HG03520 (cell line): Measurements from ENCODE around the gene SLC6A7.

ENCODE experiments used
- ATAC-seq: cut with Tn5 transposase; IDR thresholded peaks from one replicate; pipeline ENCODE4 v1.9.1; 2021; ENCODE audit warnings: mild to moderate bottlenecking, moderate library complexity; ENCODE audit not compliant: unreplicated experiment

SLC6A7 gene

DNA sequence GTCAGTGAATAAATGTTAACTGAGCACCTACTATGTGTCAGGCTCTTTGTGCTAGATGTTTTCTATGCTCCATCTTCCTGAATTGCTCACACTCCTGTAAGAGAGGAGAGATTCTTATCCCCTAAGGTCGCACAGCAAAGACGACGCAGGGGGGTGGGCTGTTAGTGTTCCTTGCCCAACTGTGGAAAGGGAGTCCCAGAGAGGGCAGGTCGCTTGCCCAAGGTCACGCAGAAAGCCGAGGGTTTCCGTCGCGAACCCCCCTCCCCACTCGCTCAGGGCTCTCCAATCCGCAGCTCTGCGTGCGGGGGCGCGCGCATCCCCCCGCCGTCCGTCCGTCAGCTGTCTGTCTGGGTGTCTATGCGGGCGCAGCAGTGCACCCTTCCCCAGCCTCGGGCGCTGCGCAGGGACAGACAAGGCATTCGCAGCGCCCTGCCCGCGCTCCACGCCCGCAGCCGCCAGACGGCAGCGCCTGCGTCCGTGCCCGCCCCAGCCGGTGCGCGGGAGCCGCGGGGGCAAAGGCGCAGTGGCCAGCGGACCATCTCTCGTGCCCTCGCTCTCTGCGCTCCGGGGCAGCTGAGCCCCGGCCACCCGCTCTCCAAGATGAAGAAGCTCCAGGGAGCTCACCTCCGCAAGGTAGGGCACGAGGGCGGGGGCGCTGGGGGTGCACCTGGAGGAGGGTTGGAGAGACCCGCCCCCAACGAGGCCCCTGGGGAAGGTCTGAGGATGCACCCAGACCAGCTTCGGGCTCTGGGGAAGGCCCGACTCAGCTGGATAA is at the start of gene SLC6A7:
TSS of gene SLC6A7 (plus strand) at position 335 of the 775 bp plus-strand sequence. CDS start at position 601, 266 bp downstream.
- no peak for ATAC-seq

DNA sequence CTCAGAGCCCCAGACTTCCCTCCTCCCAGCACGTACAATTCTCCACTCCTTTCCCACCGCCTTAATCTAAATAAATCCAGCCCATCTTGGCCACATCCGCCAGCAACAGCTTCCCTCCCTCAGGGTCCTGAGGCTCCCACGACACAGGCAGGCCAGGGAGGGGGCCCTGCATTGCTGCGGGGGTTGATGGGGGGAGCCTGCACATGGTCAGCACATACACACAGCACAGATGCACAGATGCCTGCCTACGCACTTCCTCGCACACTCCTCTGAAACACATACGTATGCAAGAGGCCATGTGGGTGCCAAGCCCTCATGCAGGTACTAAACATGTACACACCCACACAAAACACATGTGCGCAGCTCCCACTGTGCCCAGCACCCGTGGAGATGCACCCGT is 49.0 kb upstream of the SLC6A7 start:
- no peak for ATAC-seq

DNA sequence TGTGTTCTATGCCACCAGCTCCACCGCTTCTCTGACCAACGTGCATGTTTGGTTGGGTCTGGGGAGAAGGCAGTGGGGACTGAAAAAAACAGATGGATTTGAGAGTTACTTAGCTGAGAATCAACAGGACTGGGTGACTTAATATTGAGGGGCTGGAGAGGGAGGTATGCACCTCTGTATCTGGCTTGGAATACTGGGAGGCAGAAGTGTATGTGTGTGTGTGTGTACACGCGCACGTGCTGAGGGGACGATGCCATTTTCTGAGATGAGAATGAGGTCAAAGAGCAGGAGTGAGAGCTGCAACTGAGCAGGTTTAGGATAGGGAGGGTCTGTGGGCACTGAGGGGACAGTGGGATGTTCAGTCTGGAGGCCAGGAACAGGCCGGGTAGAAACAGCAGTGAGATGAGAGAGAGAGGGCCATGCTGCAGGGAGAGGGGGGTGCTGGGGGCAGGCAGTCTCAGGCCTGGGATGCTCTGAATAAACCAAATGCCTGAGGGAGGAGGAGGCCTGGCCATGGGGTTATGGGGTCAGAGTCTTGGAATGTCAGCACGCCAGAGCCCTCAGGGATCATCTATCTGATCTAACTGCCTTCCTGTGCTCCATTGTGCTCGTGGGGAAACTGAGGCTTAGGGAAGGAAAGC is 48.2 kb upstream of the SLC6A7 start:
- no peak for ATAC-seq

DNA sequence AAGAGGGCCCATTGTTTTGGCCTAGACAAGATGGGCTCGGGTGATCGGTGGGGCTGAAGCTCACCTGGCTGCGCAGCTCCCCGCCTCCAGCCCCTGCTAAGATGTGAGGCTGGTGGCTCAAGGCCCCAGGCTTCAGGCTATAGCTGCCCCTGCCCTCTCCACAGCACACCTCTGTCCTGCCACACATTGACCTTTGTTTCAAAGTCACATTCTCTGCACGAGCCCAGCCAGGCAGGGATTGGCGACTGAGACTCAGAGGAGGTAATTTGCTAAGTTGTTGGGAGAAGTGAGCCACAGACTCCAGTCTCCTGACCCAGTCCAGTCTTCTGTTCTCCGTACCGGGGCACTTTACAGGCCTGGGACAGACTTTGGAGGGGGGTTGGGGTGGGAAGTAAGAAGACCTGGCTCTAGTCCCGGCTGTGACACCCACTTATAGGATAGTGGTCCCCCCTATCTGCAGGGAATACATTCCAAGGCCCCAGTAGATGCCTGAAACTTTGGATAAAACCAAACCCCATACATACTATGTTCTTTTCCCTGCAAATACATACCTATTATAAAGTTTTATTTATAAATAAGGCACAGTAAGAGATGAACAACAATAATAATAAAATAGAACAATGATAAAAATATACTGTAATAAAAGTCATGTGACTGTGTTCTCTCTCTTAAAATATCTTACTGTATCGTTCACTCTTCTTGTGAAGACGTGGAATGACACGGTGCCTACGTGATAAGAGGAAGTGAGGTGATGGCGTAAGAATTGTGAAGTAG is 47.5 kb upstream of the SLC6A7 start:
- no peak for ATAC-seq

DNA sequence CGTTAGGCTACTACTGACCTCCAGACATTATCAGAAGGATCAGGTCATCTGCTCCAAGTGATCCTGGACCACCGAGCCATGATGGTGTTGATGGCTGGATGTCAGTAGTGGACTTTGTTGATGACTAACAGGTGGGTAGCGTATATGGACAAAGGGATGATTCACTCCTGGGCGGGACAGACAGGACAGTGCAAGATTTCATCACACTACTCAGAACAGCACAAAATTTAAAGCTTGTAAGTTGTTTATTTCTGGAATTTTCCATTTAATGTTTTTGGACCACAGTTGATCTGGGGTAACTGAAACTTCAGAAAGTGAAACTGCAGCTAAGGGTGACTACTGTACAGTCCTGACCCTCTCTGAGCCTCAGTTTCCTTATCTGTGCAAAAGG is 46.9 kb upstream of the SLC6A7 start:
- no peak for ATAC-seq

DNA sequence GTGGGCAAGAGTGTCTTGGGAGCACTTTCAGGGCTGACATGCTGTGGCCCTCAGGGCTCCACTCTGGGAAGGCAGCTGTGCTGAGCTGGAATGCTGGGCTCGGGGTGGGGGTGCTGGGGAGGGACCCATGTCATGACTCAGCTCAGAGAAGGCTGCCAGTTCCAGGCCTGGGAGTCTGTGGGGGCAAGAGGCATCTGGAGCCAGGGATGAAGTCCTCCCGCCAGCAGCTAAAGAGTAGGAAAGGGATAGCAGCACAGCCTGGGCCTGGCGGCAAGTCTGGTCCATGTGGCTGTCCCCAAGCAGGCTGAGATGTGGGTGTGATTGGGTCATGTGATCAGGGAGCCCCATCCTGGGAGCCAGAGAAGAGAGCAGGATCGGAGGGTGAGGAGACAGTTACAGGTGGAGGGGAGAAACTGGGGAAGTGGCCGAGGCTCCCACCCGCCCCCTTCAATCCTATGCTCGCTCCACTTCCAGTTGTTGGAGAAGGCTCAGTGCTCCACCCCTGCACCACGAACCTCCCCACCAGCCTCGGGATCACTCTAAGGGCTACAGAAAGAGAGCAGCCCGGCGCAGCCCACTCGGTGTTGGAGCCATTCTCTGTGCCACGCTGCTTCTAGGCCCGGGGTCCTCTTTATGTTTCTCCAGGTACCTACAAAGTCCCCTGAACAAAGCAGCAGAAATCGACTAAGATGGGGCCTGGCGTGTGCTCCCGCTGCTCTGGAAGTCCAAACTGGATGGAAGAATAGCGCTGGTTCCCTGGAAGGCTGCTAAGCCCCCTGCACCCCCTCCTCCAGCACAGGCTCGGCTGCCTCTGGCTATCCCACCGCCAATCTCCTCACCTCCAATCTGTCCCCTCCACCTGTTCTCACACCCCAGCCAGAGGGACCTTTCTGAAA is 46.3 kb upstream of the SLC6A7 start:
- no peak for ATAC-seq

DNA sequence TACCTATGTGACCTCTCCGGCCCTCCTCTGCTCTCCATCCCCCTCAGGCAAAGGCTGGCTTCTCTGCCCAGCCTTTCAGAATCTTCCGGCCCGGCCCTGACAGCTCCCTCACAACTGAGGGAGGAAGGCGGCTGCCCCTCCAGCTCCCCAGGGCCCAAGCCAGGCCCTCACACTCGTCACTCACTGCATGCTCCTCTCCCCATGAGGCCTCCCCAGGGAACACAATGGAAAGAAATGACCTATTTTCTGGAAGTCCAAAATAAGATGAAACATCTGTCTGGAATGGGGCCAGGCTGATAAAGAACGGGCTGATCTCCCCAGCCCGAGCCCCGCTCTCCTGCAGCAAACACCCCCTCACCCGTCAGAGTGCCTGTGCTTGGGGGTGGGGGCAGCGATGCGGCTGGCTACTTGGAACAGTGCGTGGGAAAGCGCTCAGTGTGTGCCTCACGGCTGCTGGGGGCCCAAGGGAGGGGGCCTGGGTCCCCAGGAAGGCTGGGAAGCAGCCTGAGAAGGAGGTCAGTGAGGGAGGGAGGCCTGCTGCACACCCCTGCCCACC is 45.5 kb upstream of the SLC6A7 start:
- no peak for ATAC-seq

DNA sequence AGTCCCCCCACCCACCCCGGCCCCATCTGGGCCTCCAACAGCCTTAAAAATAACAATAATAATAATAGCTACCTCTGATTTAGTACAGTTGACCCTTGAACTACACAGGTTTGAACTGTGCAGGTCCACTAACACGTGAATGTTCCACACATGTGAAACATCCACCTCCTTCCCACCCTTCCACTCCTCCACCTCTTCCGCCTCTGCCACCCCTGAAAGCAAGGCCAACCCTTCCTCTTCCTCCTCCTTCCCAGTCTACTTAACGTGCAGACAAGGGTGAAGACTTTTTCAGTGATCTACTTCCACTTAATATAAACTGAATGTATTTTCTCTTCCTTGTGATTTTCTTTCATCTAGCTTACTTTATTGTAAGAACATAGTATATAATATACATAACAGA is 45.0 kb upstream of the SLC6A7 start:
- ATAC-seq: no peak

DNA sequence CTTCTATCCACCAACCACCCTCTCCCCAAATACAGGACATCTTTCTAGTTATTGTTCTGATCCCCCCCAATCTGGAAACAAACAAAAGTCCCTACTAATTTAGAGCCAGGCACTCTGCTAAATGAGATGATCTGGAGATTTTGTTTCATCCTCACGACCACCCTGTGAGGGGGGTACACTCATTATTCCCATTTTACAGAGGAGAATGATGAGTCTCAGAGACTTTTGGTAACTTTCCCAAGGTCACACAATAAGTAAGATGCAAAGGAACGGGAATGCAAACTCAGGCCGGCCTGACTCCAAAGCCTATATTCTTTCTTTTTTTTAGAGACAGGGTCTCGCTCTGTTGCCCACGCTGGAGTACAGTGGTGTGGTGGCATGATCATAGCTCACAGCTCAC is 43.6 kb upstream of the SLC6A7 start:
- ATAC-seq: no peak

DNA sequence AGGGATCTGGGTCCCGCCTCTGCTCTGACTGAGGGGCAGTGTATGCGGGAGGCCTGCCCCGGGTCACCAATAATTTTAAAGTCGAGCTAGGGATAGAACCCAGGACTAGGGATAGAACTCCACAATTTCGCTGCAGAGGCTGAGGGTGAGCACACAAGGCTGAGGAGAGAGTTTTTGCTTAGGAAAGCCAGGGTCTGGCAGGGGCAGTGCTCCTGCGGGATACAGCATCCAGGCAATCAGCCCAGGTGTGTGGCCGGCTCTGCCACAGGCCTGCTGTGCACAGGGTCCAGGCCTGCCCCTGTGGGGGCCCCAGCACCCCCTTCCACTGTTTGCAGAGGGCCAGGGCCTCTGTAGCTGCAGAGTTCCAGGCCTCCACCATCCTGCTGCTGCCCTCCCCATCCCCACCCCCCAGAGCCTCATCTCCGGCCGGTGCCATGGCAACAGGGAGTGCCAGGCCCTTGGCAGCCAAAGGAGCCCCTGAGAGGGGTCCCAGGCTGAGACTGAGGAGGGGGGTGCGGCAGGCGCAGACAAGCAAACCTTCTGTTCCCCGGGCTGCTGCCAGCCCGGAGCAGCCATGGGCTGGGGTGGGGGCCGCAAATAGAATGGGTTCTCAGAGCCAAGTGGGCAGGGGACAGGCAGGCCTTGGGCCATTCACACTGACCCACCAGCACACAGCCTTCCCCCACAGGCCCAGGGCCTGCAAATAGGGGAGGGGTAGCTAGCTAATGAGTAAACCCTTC is 42.8 kb upstream of the SLC6A7 start:
- ATAC-seq: no peak

DNA sequence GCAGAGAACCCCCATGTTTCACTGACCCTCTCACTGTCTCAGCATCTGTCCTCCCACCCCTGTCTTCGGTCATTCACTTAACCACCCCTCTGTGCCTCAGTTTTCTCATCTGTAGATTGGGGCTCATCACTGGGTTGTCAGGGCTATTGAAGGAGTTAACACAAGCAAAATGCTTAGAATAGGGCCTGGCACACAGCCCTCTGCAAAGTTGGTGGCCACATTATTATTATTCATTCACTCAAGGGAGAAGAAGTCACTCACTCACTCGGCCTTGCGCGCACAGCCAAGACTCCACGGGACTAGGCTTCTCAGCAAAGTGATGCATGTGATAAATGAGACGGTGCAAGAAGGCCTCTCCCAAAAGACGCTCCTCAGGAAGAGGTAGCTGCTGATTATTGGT is 42.2 kb upstream of the SLC6A7 start:
- no peak for ATAC-seq

DNA sequence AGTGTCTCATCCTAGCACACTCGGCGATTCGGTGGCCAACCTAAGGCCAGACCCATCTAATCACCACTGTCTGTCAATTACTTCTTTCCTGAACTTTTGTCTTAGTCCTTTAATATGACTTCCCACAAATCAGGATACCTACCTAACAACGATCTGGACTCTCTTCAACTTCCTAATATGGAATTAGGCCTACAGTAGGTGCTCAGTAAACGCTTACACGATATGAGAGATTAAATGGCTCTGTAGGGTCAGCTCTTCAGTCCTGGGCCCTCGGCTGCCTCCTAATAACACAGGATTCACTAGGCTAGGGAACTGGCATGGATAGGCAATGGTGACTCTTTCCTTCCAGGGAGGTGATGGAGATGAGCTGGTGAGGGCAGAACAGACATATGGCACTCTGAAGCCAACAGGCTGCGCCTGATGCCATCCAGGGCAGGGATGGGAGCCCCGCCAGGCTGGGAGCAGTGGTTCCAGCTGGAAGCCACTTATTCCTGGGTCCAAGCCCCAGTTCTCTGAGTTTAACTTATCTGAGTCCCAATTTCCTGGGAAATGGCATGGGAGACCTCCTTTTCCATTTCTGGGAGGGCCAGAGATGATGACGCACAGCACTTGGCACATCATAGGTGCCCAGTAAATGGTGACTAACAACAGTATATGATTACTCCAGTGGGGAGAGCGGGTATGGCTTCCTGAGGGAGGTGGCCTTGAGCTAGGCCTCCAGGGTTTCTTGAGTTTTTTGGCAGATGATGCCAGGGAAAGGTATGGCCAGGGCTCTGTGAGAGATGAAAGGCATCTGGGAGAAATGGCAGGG is 41.5 kb upstream of the SLC6A7 start:
- ATAC-seq: no peak

DNA sequence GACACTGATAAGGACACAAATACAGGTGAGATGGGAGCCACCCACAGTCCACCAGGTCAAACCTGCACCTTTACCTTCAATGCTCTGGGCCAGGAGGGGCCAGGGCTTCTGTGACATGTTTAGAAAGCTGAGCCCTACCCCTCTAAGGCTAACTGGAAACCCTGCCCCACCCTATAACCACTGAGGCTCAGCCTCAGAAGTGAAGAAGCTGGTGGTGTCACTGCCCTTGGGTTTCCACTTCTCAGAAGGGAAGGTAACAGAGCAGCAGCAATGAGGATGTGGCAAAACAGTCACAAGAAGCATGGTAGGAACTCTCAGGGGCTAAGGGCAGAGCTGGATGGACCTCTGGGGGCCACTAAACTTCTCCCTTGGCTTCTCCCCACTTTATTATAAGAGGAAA is 40.2 kb upstream of the SLC6A7 start:
- ATAC-seq: no peak

DNA sequence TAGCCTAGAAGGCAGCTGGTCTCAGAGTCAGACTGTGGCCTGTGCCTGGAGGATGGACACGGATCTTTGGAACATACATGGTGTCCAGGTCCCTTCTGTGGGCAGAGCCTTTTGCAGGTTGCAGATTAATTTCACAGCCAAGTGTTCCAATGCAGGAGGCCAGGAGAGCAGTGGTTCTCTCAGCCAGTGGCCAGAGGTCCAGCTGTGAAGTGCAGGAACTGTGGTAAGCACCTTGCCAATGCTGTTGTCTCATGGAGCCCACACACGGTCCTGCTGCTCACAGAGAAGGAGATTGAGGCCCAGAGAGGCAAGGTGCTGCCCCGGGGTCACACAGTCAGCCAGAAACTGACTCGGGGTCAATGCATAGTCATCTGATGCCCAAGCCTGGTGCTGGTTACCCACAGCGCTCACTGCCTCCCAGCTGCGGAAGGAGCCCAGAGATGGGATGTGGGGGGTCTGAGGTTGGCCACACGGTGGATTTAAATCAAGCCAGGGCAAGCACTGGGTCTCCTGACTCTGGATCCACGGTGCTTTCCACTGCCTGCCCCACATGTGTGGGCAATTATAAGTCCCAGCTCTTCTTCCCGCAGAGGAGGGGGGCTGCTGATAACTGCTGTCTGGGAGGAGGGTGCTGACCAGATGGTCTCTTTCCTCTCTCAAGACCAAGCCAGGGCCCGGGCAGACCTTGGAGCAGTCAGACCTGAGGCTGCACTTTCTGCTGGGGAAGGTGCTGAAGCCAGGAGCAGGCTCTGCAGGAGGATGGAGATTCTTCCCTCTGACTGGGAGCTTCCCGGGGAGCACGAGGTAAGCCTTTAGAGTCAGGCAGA is 37.0 kb upstream of the SLC6A7 start:
- ATAC-seq: no peak

DNA sequence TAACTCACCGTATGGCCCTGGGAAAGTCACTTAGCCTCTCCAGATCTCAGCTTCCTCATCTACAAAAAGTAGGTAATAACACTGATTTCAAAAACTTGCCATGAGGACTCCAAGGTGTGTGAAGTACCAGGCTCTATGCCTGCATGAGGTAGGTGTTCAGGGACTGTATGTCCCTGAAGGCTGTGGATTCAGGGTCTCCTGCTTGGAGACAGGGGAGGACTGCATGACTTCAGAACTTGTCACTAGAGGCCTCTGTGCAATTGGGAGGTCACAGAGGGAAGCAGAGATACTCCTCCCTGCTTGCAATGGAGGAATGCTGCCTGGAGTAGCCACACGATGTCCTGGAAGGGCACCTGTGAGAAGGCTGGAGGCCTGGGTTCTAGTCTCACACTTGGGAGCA is 36.4 kb upstream of the SLC6A7 start:
- ATAC-seq: no peak

DNA sequence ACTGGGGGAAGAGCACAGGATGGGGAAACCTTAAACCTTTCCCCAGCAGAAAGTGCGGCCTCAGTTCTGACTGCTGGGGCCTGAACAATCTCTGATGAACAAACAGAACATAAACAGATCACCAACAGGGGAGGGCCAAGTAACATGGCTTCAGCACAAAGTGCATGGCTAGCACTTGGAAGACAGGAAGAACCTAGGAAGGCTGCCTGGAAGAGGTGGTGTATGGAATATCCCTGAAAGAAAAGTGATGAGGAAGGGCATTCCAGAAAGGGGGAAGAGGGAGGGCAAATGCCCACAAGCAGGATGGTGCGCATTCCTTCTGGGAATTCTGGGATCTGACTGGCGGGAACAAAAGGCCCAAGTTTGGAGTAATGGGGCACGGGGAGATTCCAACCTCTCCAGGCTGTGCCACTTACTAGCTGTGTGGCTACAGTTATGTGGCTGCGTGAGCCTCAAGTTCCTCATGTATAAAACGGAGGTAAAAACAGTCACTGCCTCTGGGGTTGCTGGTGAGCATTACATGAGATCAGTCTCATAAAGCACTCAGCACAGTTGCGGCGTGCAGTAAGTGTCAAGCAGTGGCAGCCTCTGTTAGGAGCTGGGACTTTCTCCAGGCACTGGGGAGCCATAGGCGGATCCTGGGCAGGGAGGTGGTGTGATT is 35.8 kb upstream of the SLC6A7 start:
- no peak for ATAC-seq

DNA sequence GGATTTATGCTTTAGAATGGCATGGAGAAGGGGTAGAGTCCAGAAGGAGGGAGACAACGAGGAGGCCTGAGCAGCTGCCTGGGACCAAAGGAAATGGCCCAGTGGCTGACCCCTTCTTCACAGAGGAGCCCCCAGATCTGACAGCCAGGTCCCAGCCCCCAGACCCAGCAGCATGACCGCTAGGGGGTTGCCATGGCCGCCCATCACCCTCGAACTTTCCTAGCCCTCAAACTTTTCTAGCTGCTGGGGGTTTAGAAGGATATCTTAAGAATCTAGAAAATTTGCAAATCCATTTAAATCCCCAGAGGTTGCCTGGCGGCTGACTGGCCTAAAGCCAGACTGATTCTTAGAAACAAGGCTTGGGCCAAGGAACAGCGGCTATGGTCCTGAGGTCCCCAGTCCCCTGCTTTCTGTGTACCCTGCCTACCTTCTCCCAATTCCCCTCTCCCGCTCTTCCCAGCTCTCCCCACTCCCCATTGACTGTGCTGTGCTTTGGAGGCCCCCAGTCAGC is 35.2 kb upstream of the SLC6A7 start:
- ATAC-seq: no peak
